Measurements from ENCODE around the gene FNDC8. TPM values are rescaled to one million over a fixed set of nuclear protein-coding genes. Genes with fewer than 3 reads are reported as not detected.
A peak's percentile ranks its signal among the peaks of the same experiment; 100 is the strongest.
"Not testable (repeated sequence)": the region's sequence is repeated elsewhere in the genome, so short reads cannot be mapped to it uniquely, and the experiment has no call there.

FNDC8 gene
- total and polyA plus RNA-seq, 12 donors: not detected

- intact Hi-C loops (cut with DNase I): loop anchor here (5.0 to 10.0 kb wide), 2 partner anchors 364 to 371 kb away; partner anchors contain the start of gene SLFN12L (in 1 of the 2)
- peak in 5 of 6 experiments; percentile 37 to 51 (median 39) for TF ChIP-seq CTCF (IDR thresholded peaks at IDR 0.05)
- TF ChIP-seq POLR2A (IDR thresholded peaks at IDR 0.05): no peak
- Histone ChIP-seq H3K4me1 (replicated peaks in 1 of 2) (no peaks in the 10 kb centered on the region), H3K4me3 (no peak overlapping the region), H3K27me3 (no peaks in the 10 kb centered on the region), H3K36me3 (replicated peaks in 1 of 2) (no peaks in the 10 kb centered on the region), H3K27ac (no peak overlapping the region), H3K9me3 (replicated peaks in 1 of 3) (no peaks in the 10 kb centered on the region)
- WGBS, 4 donors: 68 to 74% (median 71%) methylated on average over 11 to 18 of the region's 18 CpGs
- peak in 2 of 7 donors; percentile 4 to 21 for DNase-seq
Observed at GRCh38 chr17:35170968-35171771, 49.8 kb downstream of the FNDC8 start.

GRCh38 chr17:35171834-35172233, 50.4 kb downstream of the FNDC8 start:
- H3K4me1 ChIP-seq (replicated peaks in 1 of 2): no peaks in the 10 kb centered on the region
- intact Hi-C loops (cut with DNase I): loop anchor here (5.0 to 10.0 kb wide), 2 partner anchors 363 to 370 kb away; partner anchors contain the start of gene SLFN12L (in 1 of the 2)
- no peak for TF ChIP-seq CTCF (IDR thresholded peaks at IDR 0.05)
- no peak for TF ChIP-seq POLR2A (IDR thresholded peaks at IDR 0.05)
- DNase-seq: no peak
- H3K9me3 ChIP-seq (replicated peaks in 1 of 3): no peaks in the 10 kb centered on the region
- WGBS, 4 donors: 44 to 65% (median 55%) methylated on average over 2 of the region's 2 CpGs
- no peaks in the 10 kb centered on the region for H3K36me3 ChIP-seq (replicated peaks in 1 of 2)
- no peaks in the 10 kb centered on the region for H3K27me3 ChIP-seq
- no peak overlapping the region for H3K27ac ChIP-seq
- H3K4me3 ChIP-seq: no peak overlapping the region

GRCh38 chr17:35172321-35172720, 50.9 kb downstream of the FNDC8 start:
- H3K27ac ChIP-seq; H3K4me3 ChIP-seq; H3K36me3 ChIP-seq (replicated peaks in 1 of 2); H3K4me1 ChIP-seq (replicated peaks in 1 of 2); H3K9me3 ChIP-seq (replicated peaks in 1 of 3); H3K27me3 ChIP-seq: not testable (repeated sequence)
- intact Hi-C loops (cut with DNase I): loop anchor here (5.0 to 10.0 kb wide), 2 partner anchors 362 to 370 kb away; partner anchors contain the start of gene SLFN12L (in 1 of the 2)
- DNase-seq: peak in 1 of 7 donors; percentile 17
- 76 to 93% (median 84%) methylated on average over 1 to 3 of the region's 3 CpGs for WGBS, 4 donors

GRCh38 chr17:35174835-35175334, 53.5 kb downstream of the FNDC8 start:
- TF ChIP-seq POLR2A (IDR thresholded peaks at IDR 0.05) (no peak), CTCF (IDR thresholded peaks at IDR 0.05) (no peak)
- intact Hi-C loops (cut with DNase I): loop anchor here (5.0 to 10.0 kb wide), 2 partner anchors 360 to 367 kb away; partner anchors contain the start of gene SLFN12L (in 1 of the 2)
- H3K4me3 ChIP-seq: no peak overlapping the region
- WGBS, 4 donors: 86 to 91% (median 90%) methylated on average over 2 of the region's 2 CpGs
- H3K27ac ChIP-seq: no peak overlapping the region
- no peaks in the 10 kb centered on the region for H3K9me3 ChIP-seq (replicated peaks in 1 of 3)
- no peaks in the 10 kb centered on the region for H3K27me3 ChIP-seq
- no peaks in the 10 kb centered on the region for H3K4me1 ChIP-seq (replicated peaks in 1 of 2)
- no peaks in the 10 kb centered on the region for H3K36me3 ChIP-seq (replicated peaks in 1 of 2)
- no peak for DNase-seq

Data from adrenal gland (tissue), 12 donors.